VCaP (cell line): ENCODE data around the gene CNTN4.
"Not testable (repeated sequence)": the region's sequence is repeated elsewhere in the genome, so short reads cannot be mapped to it uniquely, and the experiment has no call there.

ENCODE experiments used
- H3K27ac ChIP-seq: fragments of 450-650 bp; 2 replicates; pipeline ENCODE4 v1.5.1; 2017
- CTCF ChIP-seq: fragments of 450-650 bp; conservative IDR thresholded peaks from 2 replicates; pipeline ENCODE4 v1.5.1; 2017; ENCODE audit warnings: mild to moderate bottlenecking, moderate library complexity

The CNTN4 gene

GRCh38 chr3:2098398-2099027, at the start of gene CNTN4:
TSS of gene CNTN4 (plus strand) at chr3:2098866.
- TF ChIP-seq CTCF, result peak; percentile 68
- H3K27ac ChIP-seq, result peak within 1 kb of the TSS; percentile 87

DNA sequence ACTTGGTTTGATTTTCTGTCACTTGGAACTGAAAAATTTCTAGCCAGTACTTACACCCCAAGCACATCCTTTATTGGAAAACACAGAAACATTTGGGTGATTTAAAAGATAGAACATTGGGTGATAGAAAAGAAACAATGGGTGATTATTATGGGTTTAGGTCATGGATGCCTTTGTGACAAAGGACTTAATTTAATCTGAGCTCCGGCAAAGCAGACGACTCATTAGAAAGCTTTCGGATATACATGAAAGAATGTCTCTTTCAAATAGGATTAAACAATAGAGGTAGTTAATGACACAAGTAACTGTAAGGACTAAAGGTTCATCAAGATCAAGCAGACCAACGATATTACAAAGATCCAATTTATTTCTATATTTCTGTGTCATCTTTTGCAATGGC, 37.3 kb upstream of the CNTN4 start:
- H3K27ac ChIP-seq, result no peak overlapping the region
- no peak for TF ChIP-seq CTCF

GRCh38 chr3:2071531-2071930, 27.1 kb upstream of the CNTN4 start:
- H3K27ac ChIP-seq, result no peak overlapping the region
- TF ChIP-seq CTCF, result no peak

- no peak for TF ChIP-seq CTCF
- no peak overlapping the region for H3K27ac ChIP-seq
Measured at GRCh38 chr3:2078821-2079220, 19.8 kb upstream of the CNTN4 start.

DNA sequence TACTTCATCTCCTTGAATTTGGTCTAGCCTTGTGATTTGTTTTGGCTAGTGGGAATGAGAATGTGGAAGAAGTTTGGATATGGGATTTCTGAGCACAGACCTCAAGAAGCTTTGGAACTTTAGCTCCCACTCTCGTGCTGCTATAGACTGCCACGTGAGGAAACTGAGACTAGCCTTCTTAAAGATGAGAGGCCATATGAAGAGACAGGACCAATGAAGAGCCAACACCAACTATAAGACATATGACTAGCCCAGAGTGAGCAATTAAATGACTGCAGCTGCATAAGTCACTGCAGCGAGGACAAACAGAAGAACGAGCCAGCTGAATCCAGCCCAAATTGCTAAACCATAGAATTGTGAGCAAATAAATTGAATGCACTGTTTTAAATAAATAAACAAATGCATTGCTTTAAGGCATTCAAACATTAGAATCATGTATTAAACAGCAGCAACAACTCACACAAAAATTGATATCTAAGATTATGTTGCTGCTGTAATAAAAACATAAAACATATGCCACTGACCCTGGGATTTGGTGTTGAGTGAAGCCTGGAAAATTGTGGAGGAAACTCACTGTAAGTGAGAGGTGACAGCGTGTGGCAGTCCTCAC, 15.7 kb upstream of the CNTN4 start:
- no peak for TF ChIP-seq CTCF
- H3K27ac ChIP-seq, result no peak overlapping the region

GRCh38 chr3:2083558-2083957, 15.1 kb upstream of the CNTN4 start:
- H3K27ac ChIP-seq, result not testable (repeated sequence)

DNA sequence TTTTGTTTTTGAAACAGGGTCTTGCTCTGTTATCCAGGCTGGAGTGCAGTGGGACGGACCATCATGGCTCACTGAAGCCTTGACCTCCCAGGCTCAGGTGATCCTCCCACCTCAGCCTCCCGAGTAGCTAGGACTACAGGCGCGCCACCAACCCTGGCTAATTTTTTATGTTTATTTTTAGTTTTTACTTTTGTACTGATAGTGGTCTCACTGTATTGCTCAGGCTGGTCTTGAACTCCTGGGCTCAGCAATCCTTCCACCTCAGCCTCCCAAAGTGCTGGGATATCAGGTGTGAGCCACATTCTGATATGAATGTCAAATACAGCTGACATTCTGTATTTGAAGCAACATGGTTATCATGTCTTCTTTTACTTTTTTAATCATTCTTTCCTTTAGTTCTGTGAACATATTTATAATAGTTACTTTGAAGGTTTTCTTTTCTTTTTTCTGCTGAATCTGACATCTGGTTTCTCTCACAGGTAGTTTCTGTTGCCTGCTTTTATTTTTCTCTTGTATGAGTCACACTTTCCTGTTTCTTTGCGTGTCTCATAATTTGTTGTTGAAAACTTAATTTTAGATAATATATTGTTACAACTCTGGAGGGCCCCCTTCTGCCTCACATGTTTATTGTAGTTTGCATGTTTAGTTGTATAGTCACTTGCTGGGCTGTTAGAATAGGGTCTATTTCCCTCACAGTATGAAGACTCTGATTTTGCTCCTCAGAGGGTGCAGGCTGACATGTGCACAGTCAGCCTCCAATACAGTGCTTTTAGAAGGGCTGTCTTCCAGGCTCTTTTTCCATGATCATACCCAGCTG, 8.4 kb upstream of the CNTN4 start:
- TF ChIP-seq CTCF, result peak; percentile 15; the same call in 1 of the 2 replicates
- no peak overlapping the region for H3K27ac ChIP-seq

DNA sequence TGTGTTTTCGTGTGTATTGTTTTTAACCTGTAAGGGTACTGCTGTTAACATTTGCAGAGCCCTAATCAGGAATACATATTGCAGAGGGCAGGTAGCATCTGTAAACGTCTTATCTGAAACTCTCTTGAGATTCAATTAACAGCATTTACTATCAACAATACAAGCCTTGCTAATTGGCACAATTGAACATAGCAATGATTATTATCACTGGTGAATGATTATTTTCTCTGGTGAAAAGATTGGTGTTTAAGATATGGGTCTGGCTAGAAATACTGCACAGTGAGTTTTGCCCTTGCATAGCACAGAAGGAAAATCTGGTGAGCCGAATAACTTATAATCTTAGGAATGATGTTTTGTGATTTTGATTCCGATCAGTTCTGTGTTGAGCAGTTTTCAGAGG, 5.9 kb upstream of the CNTN4 start:
- no peak overlapping the region for H3K27ac ChIP-seq
- TF ChIP-seq CTCF, result no peak
